HG02840 (cell line): Measurements from ENCODE around the gene FCHSD2.
"Not testable (repeated sequence)": the region's sequence is repeated elsewhere in the genome, so short reads cannot be mapped to it uniquely, and the experiment has no call there.

Experiments
- ATAC-seq: cut with Tn5 transposase; IDR thresholded peaks from one replicate; pipeline ENCODE4 v1.9.1; 2021; ENCODE audit warnings: mild to moderate bottlenecking, moderate library complexity, moderate number of reproducible peaks; ENCODE audit not compliant: unreplicated experiment, low FRiP score

The FCHSD2 gene

GRCh38 chr11:73130181-73130580 lies 11.9 kb downstream of the FCHSD2 start:
- ATAC-seq: no peak

- ATAC-seq: no peak
Observed at GRCh38 chr11:73129198-73129597, 12.9 kb downstream of the FCHSD2 start.

GRCh38 chr11:73126804-73127480 lies 15.2 kb downstream of the FCHSD2 start:
- no peak for ATAC-seq

DNA sequence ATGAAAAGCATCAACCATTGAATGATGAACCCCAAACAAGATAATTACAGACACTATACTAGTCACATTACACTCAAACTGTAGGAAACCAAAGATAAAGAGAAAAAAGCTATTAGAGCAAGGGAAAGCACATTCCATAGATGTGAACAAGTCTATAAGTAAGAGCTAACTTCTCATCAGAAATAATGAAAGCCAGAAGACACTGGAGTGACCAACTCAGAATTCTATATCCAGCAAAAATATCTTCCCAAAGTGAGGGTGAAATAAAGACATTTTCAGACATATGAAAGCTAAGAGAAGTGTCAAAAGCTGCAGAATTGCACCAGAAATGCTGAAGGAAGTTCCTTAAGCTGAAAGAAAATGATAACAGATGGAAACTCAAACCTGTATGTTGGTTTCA lies 17.3 kb downstream of the FCHSD2 start:
- ATAC-seq: no peak

DNA sequence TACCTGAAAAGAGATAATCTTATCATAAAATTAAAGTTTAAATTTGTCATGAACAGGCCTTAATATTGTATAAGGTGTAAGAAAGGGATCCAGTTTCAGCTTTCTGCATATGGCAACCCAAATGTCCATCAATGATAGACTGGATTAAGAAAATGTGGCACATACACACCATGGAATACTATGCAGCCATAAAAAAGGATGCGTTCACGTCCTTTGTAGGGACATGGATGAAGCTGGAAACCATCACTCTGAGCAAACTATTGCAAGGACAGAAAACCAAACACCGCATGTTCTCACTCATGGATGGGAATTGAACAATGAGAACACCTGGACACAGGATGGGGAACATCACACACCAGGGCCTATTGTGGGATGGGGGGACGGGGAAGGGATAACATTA lies 18.2 kb downstream of the FCHSD2 start:
- ATAC-seq: not testable (repeated sequence)

DNA sequence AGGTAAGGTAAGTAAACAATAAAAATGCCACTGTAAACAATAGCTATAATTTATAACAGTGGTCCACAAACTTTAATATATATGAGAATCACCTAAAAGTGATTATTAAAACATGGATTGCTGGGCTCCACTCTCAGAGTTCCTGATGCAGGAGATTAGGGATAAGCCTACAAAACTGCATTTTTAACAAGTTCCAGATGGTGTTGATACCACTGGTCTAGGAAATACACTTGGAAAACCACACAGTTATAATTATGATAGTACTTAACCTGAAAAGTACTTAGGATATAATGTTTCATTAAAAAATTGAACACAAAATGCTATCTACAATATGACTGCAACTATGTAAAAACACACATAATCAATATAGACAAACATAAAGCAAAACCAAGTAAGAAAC lies 20.4 kb downstream of the FCHSD2 start:
- ATAC-seq: no peak

- no peak for ATAC-seq
Observed at GRCh38 chr11:73117071-73117470, 25.0 kb downstream of the FCHSD2 start.

DNA sequence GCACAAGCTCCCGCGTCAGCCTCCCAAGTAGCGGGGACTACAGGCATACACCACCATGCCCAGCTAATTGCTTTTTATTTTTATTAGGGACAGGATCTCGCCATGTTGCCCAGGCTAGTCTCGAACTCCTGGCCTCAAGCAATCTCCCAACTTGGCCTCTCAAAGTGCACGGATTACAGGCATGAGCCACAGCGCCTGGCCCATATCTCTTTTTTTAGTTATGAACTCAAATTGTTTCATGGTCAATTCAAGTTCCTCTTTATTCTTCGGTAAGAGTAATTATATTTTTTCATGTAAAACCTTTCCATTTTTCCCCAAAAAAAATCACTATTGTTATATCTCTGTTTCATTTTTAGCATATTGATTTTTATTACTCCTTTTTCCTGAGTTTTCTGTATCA lies 25.5 kb downstream of the FCHSD2 start:
- ATAC-seq: no peak

DNA sequence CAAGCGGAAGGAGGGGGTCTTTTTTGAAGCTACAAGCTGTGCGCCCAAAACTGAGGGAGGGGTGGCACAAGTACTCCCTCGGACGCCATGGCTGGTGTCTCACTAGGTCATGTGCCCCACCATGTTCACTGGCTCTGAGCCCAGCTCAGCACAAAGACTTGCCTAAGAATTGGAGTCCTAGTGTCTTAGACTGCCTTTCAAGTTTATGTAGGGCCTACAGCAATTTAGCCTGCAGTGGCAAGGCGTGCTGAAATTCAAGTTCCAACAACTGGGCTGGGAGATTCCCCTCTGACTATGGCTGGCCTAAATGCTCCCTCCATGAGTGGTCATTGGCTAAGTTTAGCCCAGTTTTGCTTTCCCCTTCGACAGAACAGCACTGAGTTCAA lies 27.3 kb downstream of the FCHSD2 start:
- ATAC-seq: no peak

GRCh38 chr11:73114110-73114834 lies 27.8 kb downstream of the FCHSD2 start:
- ATAC-seq: no peak

DNA sequence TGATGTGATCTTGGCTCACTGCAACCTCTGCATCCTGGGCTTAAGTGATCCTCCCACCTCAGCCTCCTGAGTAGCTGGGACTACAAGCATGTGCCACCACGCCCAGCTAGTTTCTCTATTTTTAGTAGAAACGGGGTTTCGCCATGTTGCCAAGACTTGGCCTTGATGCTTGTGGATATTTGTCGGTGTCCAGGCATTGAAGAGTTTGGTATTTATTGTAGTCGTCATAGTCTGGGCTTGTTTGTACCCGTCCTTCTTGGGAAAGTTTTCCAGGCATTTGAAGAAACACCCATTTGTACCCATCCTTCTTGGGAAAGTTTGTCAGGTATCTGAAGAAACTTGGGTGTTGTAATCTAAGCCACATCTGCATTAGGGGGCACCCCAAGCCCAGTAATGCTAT lies 28.7 kb downstream of the FCHSD2 start:
- ATAC-seq: no peak

GRCh38 chr11:73107597-73107996 lies 34.5 kb downstream of the FCHSD2 start:
- no peak for ATAC-seq

GRCh38 chr11:73106347-73106746 lies 35.8 kb downstream of the FCHSD2 start:
- ATAC-seq: no peak

GRCh38 chr11:73100578-73100977 lies 41.5 kb downstream of the FCHSD2 start:
- no peak for ATAC-seq

- ATAC-seq: no peak
Observed at GRCh38 chr11:73099512-73100266, 42.4 kb downstream of the FCHSD2 start.

- ATAC-seq: no peak
Observed at GRCh38 chr11:73095613-73096012, 46.5 kb downstream of the FCHSD2 start.

- ATAC-seq: no peak
Observed at GRCh38 chr11:73091521-73092305, 50.4 kb downstream of the FCHSD2 start.

- ATAC-seq: no peak
Observed at GRCh38 chr11:73087730-73088129, 54.4 kb downstream of the FCHSD2 start.

DNA sequence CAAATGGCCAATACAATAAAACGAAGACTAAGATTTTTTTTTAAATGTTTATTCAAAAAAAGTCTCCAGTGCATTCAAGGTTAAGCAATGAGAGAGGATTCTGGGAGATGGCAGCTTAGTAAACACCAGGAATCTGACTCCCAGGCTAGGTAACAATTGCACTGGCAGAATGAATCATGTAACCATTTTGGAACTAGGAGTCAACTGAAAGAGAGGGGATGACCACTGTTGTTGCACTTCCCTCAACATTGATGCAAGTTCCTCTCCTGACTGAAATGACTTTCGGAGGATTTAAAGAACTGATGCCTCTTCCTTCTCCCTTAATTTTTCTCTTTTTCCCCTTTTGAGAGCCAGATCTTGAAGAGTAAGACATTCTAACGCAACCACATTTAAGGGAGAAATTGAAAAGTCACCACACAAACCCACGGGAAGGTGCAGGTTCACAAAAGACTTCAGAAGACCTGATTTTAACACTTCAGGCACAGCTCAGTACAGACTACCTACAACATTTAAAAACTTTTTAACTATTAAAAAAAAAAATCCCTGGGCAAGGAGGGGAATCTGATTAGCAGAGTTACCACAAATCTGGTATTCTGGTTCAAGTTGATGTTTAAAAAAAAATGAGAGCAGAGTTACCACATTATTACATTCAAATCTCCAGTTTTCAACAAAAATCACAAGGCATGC lies 56.8 kb downstream of the FCHSD2 start:
- ATAC-seq: no peak

DNA sequence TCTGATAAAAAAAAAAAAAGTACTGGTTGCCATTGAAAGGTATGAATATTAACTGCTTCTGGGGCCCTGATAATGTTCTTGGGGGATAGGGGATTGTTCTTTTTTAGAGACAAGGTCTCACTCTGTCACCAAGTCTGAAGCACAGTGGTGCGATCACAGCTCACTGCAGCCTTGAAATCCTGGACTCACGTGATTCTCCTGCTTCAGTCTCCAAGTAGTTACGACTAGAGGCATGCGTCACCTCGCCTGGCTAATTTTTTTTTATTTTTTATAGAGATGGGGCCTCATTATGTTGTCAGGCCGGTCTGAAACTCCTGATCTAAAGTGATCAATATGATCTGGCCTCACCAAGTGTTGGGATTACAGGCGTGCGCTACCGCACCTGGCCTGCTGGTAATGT lies 63.5 kb downstream of the FCHSD2 start:
- ATAC-seq: no peak
